ENCODE results near the gene AP5S1. TPM values are rescaled to one million over a fixed set of nuclear protein-coding genes. Genes with fewer than 3 reads are reported as not detected.
A peak's percentile ranks its signal among the peaks of the same experiment; 100 is the strongest.

Gene AP5S1
- total and polyA plus RNA-seq, 9 of the 15 experiments (the other 6 are each of a cell fraction or from before 2014, with no cell fraction given): 2.6 to 8.8 (median 4.4) TPM

GRCh38 chr20:3781153-3781910, 39.0 kb upstream of the AP5S1 start, which contains the start of gene SPEF1 (continued):
- TF ChIP-seq CHAMP1 (IDR thresholded peaks at IDR 0.05) (no peak), HOMEZ (CRISPR knock-in tag; IDR thresholded peaks at IDR 0.05) (no peak), ZNF695 (CRISPR knock-in tag; IDR thresholded peaks at IDR 0.05) (no peak), STAG1 (CRISPR knock-in tag; IDR thresholded peaks at IDR 0.05; ENCODE audit: borderline replicate concordance) (no peak), MECOM (CRISPR knock-in tag; IDR thresholded peaks at IDR 0.05) (no peak), CBX5 (IDR thresholded peaks at IDR 0.05; ENCODE audit: borderline replicate concordance, low read depth) (no peak), SREBF1 (IDR thresholded peaks at IDR 0.05; ENCODE audit: borderline replicate concordance, low read depth, low read length) (no peak), ELF1 (tag; IDR thresholded peaks at IDR 0.05) (no peak), PHF21A (IDR thresholded peaks at IDR 0.05; ENCODE audit: borderline replicate concordance, low read depth) (no peak), RUNX1 (IDR thresholded peaks at IDR 0.05; ENCODE audit: low read depth) (no peak), SUPT5H (IDR thresholded peaks at IDR 0.05) (no peak), PHTF2 (CRISPR knock-in tag; IDR thresholded peaks at IDR 0.05) (no peak), BHLHE40 (IDR thresholded peaks at IDR 0.05; ENCODE audit: low read length) (no peak), RCOR1 (IDR thresholded peaks at IDR 0.05; ENCODE audit: borderline replicate concordance in 1 of 2, low read depth in 2 of 2, low read length in 2 of 2) (peak in 1 of 2 experiments; percentile 37; a peak in 1 of 4 replicates), SAP30 (IDR thresholded peaks at IDR 0.05; ENCODE audit: borderline replicate concordance, insufficient read depth, low read depth, low read length, poor library complexity, severe bottlenecking) (peak; percentile 99), NKRF (IDR thresholded peaks at IDR 0.05; ENCODE audit: borderline replicate concordance) (peak; percentile 95), MBD2 (IDR thresholded peaks at IDR 0.05; ENCODE audit: borderline replicate concordance, low read depth) (0 out of 2 replicates have a peak, but pooled peaks have one; percentile 48), NFIX (CRISPR knock-in tag; IDR thresholded peaks at IDR 0.05; ENCODE audit: low read depth) (no peak), POLR2G (IDR thresholded peaks at IDR 0.05; ENCODE audit: low read depth, low read length) (peak; percentile 65), MCM5 (IDR thresholded peaks at IDR 0.05; ENCODE audit: low read depth) (no peak), ZNF277 (CRISPR knock-in tag; IDR thresholded peaks at IDR 0.05; ENCODE audit: borderline replicate concordance) (no peak), SPI1 (IDR thresholded peaks at IDR 0.05; ENCODE audit: borderline replicate concordance, low read depth, low read length) (no peak)

Data from K562 (cell line).